Heart left ventricle (tissue), 16 donors: Measurements from ENCODE around the gene KLK5. TPM values are rescaled to one million over a fixed set of nuclear protein-coding genes. Genes with fewer than 3 reads are reported as not detected.
A peak's percentile ranks its signal among the peaks of the same experiment; 100 is the strongest.

Experiments used
- ATAC-seq, 4 donors: fragments of 200-7000 bp; cut with Tn5 transposase; one replicate each; pipeline ENCODE4 v1.9.1; 2020 to 2022; ENCODE audit warnings: moderate library complexity in 4 of 4, mild to moderate bottlenecking in 3 of 4, moderate number of reproducible peaks in 1 of 4
- DNase-seq, 5 donors: peaks; one replicate each; pipeline ENCODE4 v3.0.0-alpha.2; 2020
- H3K27ac ChIP-seq, 12 donors: fragments of 200-600 bp; sonication (generic) in 4 of 12; one replicate each; pipeline versions ENCODE4 v1.5.0 to v1.8.0; 2016 to 2022; ENCODE audit warnings: mild to moderate bottlenecking in 2 of 12
- H3K27me3 ChIP-seq, 9 donors: fragments of 200-600 bp; sonication (generic) in 2 of 9; one replicate each; pipeline versions ENCODE4 v1.5.1 to v1.8.0; 2016 to 2022; ENCODE audit warnings: mild to moderate bottlenecking in 3 of 9
- H3K36me3 ChIP-seq, 9 donors: fragments of 200-600 bp; sonication (generic) in 2 of 9; one replicate each; pipeline versions ENCODE4 v1.5.0 to v1.8.0; 2018 to 2022; ENCODE audit warnings: mild to moderate bottlenecking in 2 of 9
- H3K4me1 ChIP-seq, 12 donors: fragments of 200-600 bp; sonication (generic) in 4 of 12; one replicate each; pipeline versions ENCODE4 v1.5.0 to v1.8.0; 2016 to 2022; ENCODE audit warnings: mild to moderate bottlenecking in 3 of 12
- H3K4me3 ChIP-seq, 12 donors: fragments of 200-600 bp; sonication (generic) in 4 of 12; one replicate each; pipeline versions ENCODE4 v1.5.0 to v1.8.0; 2017 to 2022; ENCODE audit warnings: mild to moderate bottlenecking in 9 of 12, moderate library complexity in 4 of 12
- H3K9me3 ChIP-seq, 12 donors: fragments of 200-600 bp; sonication (generic) in 4 of 12; one replicate each; pipeline versions ENCODE4 v1.5.0 to v1.8.0; 2016 to 2022; ENCODE audit warnings: mild to moderate bottlenecking in 1 of 12
- CTCF ChIP-seq, 12 donors: fragments of 200-600 bp; sonication (generic) in 4 of 12; IDR thresholded peaks; one replicate each; pipeline versions ENCODE4 v1.5.0 to v1.8.0; 2018 to 2022; ENCODE audit warnings: antibody characterized with exemption in 12 of 12, mild to moderate bottlenecking in 5 of 12
- POLR2A ChIP-seq, 2 donors: fragments of 450-650 bp; IDR thresholded peaks; one replicate each; pipeline ENCODE4 v1.6.1; 2017; ENCODE audit warnings: antibody characterized with exemption in 2 of 2, mild to moderate bottlenecking in 2 of 2, moderate library complexity in 2 of 2
- WGBS, 4 donors: extraction: QIAGEN DNeasy Blood & Tissue Kit in 2 of 4; methylation state at CpG; one replicate each; pipeline versions ENCODE4 v1.1.5 to v1.1.7; 2013 to 2018; 5-methylcytosine and 5-hydroxymethylcytosine counted together
- intact Hi-C, 10 donors: fragments of 100-400 bp; cut with DNase I; formaldehyde crosslinking; loops; one replicate each; pipeline versions ENCODE4 v1.11.1 to v1.14.2; 2022
- long read RNA-seq, 3 donors: library from polyadenylated mRNA; unstranded; transcript quantifications; one replicate each; pipeline ENCODE4 v2.0.0, GENCODE V29; 2020 to 2021
- polyA plus RNA-seq, 2 donors: library from polyadenylated mRNA; stranded (reverse); fragments of 200-250 nt; gene quantifications; one replicate each; pipeline ENCODE4 v1.2.3, GENCODE V29; 2013
- total RNA-seq, 9 donors: library from RNA; depleted of rRNA in 2 of 9; stranded (reverse); fragments of >200 nt in 2 of 9; fragmentation: NEBNext Ultra II Directional in 3 of 9; extraction: Animal tissue kit (Norgen Biotek cat#: 25700) in 3 of 9; gene quantifications; one replicate each; pipeline versions ENCODE4 v1.1.0 to v1.2.4, GENCODE V29; 2016 to 2023
- donor health status: ischemic (EF 13 %, LVEDD 7.1; RV severe dilation, severe dysfunction).
- donor health status: healthy with polysubstance abuse.
- donor health status: DM: no; HTN: yes; CAD: no.
- donor health status: DM: no; HTN: no; CAD: no.
- donor health status: ischemic (EF 25% LVEDD 6.9; RV normal size, moderate dysfunction).
- donor health status: ischemic (EF 25% LVEDD 5.7; RV mildly dilated, moderate dysfunction).
- donor health status: healthy.
- donor health status: DM: yes; HTN: yes; CAD: no.
- donor health status: ischemic (EF 35%, LVEDD 5.7; RV mildly dilated, moderate dysfunction).
- donor health status: nonischemic (EF 11% LVEDD 7.7; RV severe dilation, severe dysfunction).
- donor health status: DM: yes; HTN: yes; CAD: no.
- donor health status: PGD.
- donor health status: ischemic (EF 29% LVEDD 5.4; RV normal size, mild dysfunction).
- donor health status: nonischemic (EF 23%, LVEDD 6.1; RV moderate dilation, normal function).

The KLK5 gene
- 1 to 10 TPM in 1 of 9 donors, not detected in 8; 5.4 TPM for total RNA-seq
- polyA plus RNA-seq, result not detected
- long read RNA-seq, donor 1, result 0 reads
- long read RNA-seq, donor 2, result 0 reads
- long read RNA-seq, donor 3, result 0 reads

GRCh38 chr19:50952910-50953309 is at the start of gene KLK5:
Gene KLK5 (minus strand): TSS chr19:50953038. CDS start chr19:50952657, 381 bp downstream.
- no peaks in the 10 kb centered on the region for H3K4me1 ChIP-seq
- H3K36me3 ChIP-seq, result no peaks in the 10 kb centered on the region
- WGBS, 4 donors, result 7 to 11% (median 10%) methylated on average over 5 to 7 of the region's 7 CpGs
- no peak for DNase-seq
- no peak for ATAC-seq
- TF ChIP-seq POLR2A (IDR thresholded peaks at IDR 0.05), result no peak
- no peak for TF ChIP-seq CTCF (IDR thresholded peaks at IDR 0.05)
- peaks cover 0 to 31% (median 4%) of the 10 kb centered on the region in 9 donors for H3K27me3 ChIP-seq
- intact Hi-C loops, result no loop called here
- H3K27ac ChIP-seq, result no peak within 1 kb of the TSS
- no peak within 1 kb of the TSS for H3K4me3 ChIP-seq
- no peaks in the 10 kb centered on the region for H3K9me3 ChIP-seq

GRCh38 chr19:51002089-51002532 is 49.3 kb upstream of the KLK5 start:
- H3K4me1 ChIP-seq, result no peaks in the 10 kb centered on the region
- TF ChIP-seq CTCF (IDR thresholded peaks at IDR 0.05) (no peak), POLR2A (IDR thresholded peaks at IDR 0.05) (no peak)
- H3K27ac ChIP-seq, result no peak overlapping the region
- WGBS, 4 donors, result 22 to 48% (median 36%) methylated on average over 12 of the region's 12 CpGs
- intact Hi-C loops, result no loop called here
- H3K4me3 ChIP-seq, result no peak overlapping the region
- H3K36me3 ChIP-seq, result no peaks in the 10 kb centered on the region
- DNase-seq (no peak), ATAC-seq (no peak)
- peaks cover 14 to 79% (median 29%) of the 10 kb centered on the region in 9 donors for H3K27me3 ChIP-seq
- H3K9me3 ChIP-seq, result no peaks in the 10 kb centered on the region

- no peak for TF ChIP-seq CTCF (IDR thresholded peaks at IDR 0.05)
- TF ChIP-seq POLR2A (IDR thresholded peaks at IDR 0.05), result no peak
- DNase-seq (no peak), ATAC-seq (no peak)
- Histone ChIP-seq H3K36me3 (no peaks in the 10 kb centered on the region), H3K27me3 (peaks cover 14 to 73% (median 29%) of the 10 kb centered on the region in 9 donors), H3K4me1 (no peaks in the 10 kb centered on the region), H3K9me3 (no peaks in the 10 kb centered on the region), H3K4me3 (no peak within 1 kb of the TSS), H3K27ac (no peak within 1 kb of the TSS)
- WGBS, 4 donors, result 27 to 34% (median 29%) methylated on average over 7 of the region's 7 CpGs
- intact Hi-C loops, result no loop called here
These were observed 48.7 kb upstream of the KLK5 start, which contains the start of gene KLK8 for GRCh38 chr19:51001515-51001914. Gene KLK8 (minus strand): TSS chr19:51001604. CDS start chr19:51001167, 437 bp downstream.

GRCh38 chr19:51000981-51001380 is 48.1 kb upstream of the KLK5 start:
- H3K4me1 ChIP-seq, result no peaks in the 10 kb centered on the region
- H3K9me3 ChIP-seq, result no peaks in the 10 kb centered on the region
- peaks cover 14 to 67% (median 29%) of the 10 kb centered on the region in 9 donors for H3K27me3 ChIP-seq
- TF ChIP-seq POLR2A (IDR thresholded peaks at IDR 0.05), result no peak
- intact Hi-C loops, result no loop called here
- peak in 1 of 4 donors; percentile 20 for ATAC-seq
- H3K27ac ChIP-seq, result no peak overlapping the region
- no peaks in the 10 kb centered on the region for H3K36me3 ChIP-seq
- 26 to 34% (median 31%) methylated on average over 16 of the region's 16 CpGs for WGBS, 4 donors
- no peak for DNase-seq
- H3K4me3 ChIP-seq, result no peak overlapping the region

- Histone ChIP-seq H3K27ac (no peak overlapping the region), H3K36me3 (no peaks in the 10 kb centered on the region), H3K9me3 (no peaks in the 10 kb centered on the region), H3K27me3 (peaks cover 14 to 70% (median 29%) of the 10 kb centered on the region in 9 donors), H3K4me1 (no peaks in the 10 kb centered on the region), H3K4me3 (no peak overlapping the region)
- intact Hi-C loops, result no loop called here
- DNase-seq, result no peak
- no peak for TF ChIP-seq CTCF (IDR thresholded peaks at IDR 0.05)
- TF ChIP-seq POLR2A (IDR thresholded peaks at IDR 0.05), result no peak
- 87 to 91% (median 89%) methylated on average over 6 to 10 of the region's 10 CpGs for WGBS, 4 donors
- no peak for ATAC-seq
These were observed 47.6 kb upstream of the KLK5 start for GRCh38 chr19:51000426-51000825.
